Frontal cortex (tissue), 4 donors: ENCODE results near the gene CCDC93. TPM values are rescaled to one million over a fixed set of nuclear protein-coding genes. Genes with fewer than 3 reads are reported as not detected.

ENCODE experiments used
- DNase-seq, 2 donors: peaks; one replicate each; pipeline ENCODE4 v3.0.0; 2012; ENCODE audit warnings: low spot score in 2 of 2
- FAIRE-seq: peaks from 2 replicates; lab custom pipeline; 2012; peaks lifted over from hg19 to GRCh38; lab: Jason Lieb, UNC
- total RNA-seq: library from RNA; depleted of rRNA; stranded (reverse); fragments of >200 nt; gene quantifications from one replicate; pipeline ENCODE4 v1.2.3, GENCODE V29; 2014
- donor health status: control.
- donor health status: control.
- donor health status: control.

CCDC93 gene
- total RNA-seq, result 25.7 TPM

- FAIRE-seq, result no peak
Observed at GRCh38 chr2:118013724-118014491, at the start of gene CCDC93. CCDC93 (minus strand) TSS chr2:118014070; CDS start chr2:118013995, 75 bp downstream.

GRCh38 chr2:118062669-118063068, 48.8 kb upstream of the CCDC93 start:
- FAIRE-seq (no peak), DNase-seq (no peak)

More at GRCh38 chr2:118013724-118014491, at the start of gene CCDC93:
- DNase-seq, result peak; percentile 89 to 92

- DNase-seq, result no peak
- FAIRE-seq, result no peak
Observed at GRCh38 chr2:118062048-118062447, 48.2 kb upstream of the CCDC93 start.

GRCh38 chr2:118061135-118061955, 47.5 kb upstream of the CCDC93 start:
- DNase-seq (no peak), FAIRE-seq (no peak)

GRCh38 chr2:118059919-118060478, 46.1 kb upstream of the CCDC93 start:
- FAIRE-seq (no peak), DNase-seq (no peak)

GRCh38 chr2:118058951-118059350, 45.1 kb upstream of the CCDC93 start:
- FAIRE-seq (no peak), DNase-seq (no peak)

- FAIRE-seq (no peak), DNase-seq (no peak)
Observed at GRCh38 chr2:118056801-118057200, 42.9 kb upstream of the CCDC93 start.

- no peak for DNase-seq
- no peak for FAIRE-seq
Observed at GRCh38 chr2:118056165-118056534, 42.3 kb upstream of the CCDC93 start.

- DNase-seq (no peak), FAIRE-seq (no peak)
Observed at GRCh38 chr2:118055512-118056164, 41.8 kb upstream of the CCDC93 start.

- no peak for DNase-seq
- FAIRE-seq, result no peak
Observed at GRCh38 chr2:118054213-118055008, 40.5 kb upstream of the CCDC93 start.

GRCh38 chr2:118053681-118054080, 39.8 kb upstream of the CCDC93 start:
- DNase-seq (no peak), FAIRE-seq (no peak)

GRCh38 chr2:118052474-118052873, 38.6 kb upstream of the CCDC93 start:
- FAIRE-seq, result no peak
- DNase-seq, result no peak

GRCh38 chr2:118051826-118052358, 38.0 kb upstream of the CCDC93 start:
- DNase-seq, result no peak
- FAIRE-seq, result no peak

- no peak for FAIRE-seq
- DNase-seq, result no peak
Observed at GRCh38 chr2:118050974-118051373, 37.1 kb upstream of the CCDC93 start.

- FAIRE-seq, result no peak
- no peak for DNase-seq
Observed at GRCh38 chr2:118050386-118050785, 36.5 kb upstream of the CCDC93 start.

GRCh38 chr2:118049816-118050140, 35.9 kb upstream of the CCDC93 start:
- FAIRE-seq, result no peak

GRCh38 chr2:118049140-118049815, 35.4 kb upstream of the CCDC93 start:
- FAIRE-seq (no peak), DNase-seq (no peak)

More at GRCh38 chr2:118049816-118050140, 35.9 kb upstream of the CCDC93 start:
- no peak for DNase-seq

- DNase-seq (no peak), FAIRE-seq (no peak)
Observed at GRCh38 chr2:118048401-118048800, 34.5 kb upstream of the CCDC93 start.

- DNase-seq, result no peak
- FAIRE-seq, result no peak
Observed at GRCh38 chr2:118047380-118047826, 33.5 kb upstream of the CCDC93 start.
